HEK293 (cell line): ENCODE measurements around the gene BLACAT1.

ENCODE experiments used
- EGR2 ChIP-seq: fragments of 450-650 bp; formaldehyde crosslinking; IDR thresholded peaks from 2 replicates; pipeline ENCODE4 v1.5.1; 2016; ENCODE audit warnings: low read depth, missing biosample characterization, missing genetic modification characterization
- PATZ1 ChIP-seq: fragments of 450-650 bp; formaldehyde crosslinking; IDR thresholded peaks from 2 replicates; pipeline ENCODE4 v1.5.1; 2016; ENCODE audit warnings: missing biosample characterization, missing genetic modification characterization
- ZEB2 ChIP-seq: fragments of 450-650 bp; formaldehyde crosslinking; IDR thresholded peaks from 2 replicates; pipeline ENCODE4 v1.5.1; 2016; ENCODE audit warnings: missing biosample characterization, missing genetic modification characterization
- ZFP41 ChIP-seq: fragments of 450-650 bp; formaldehyde crosslinking; IDR thresholded peaks from 2 replicates; pipeline ENCODE4 v1.5.1; 2016; ENCODE audit warnings: missing biosample characterization, missing genetic modification characterization, borderline replicate concordance
- ZNF10 ChIP-seq: fragments of 450-650 bp; formaldehyde crosslinking; IDR thresholded peaks from 2 replicates; pipeline ENCODE4 v1.5.1; 2017; ENCODE audit warnings: missing biosample characterization, missing genetic modification characterization
- ZNF423 ChIP-seq: fragments of 450-650 bp; formaldehyde crosslinking; IDR thresholded peaks from 2 replicates; pipeline ENCODE4 v1.5.1; 2016; ENCODE audit warnings: missing biosample characterization, missing genetic modification characterization

GRCh38 chr1:205502992-205503391 is 47.1 kb upstream of the BLACAT1 start:
- no peak for TF ChIP-seq ZNF423 (tag by site-specific recombination)
- no peak for TF ChIP-seq ZNF10 (tag by site-specific recombination)
- TF ChIP-seq ZEB2, result no peak
- TF ChIP-seq ZFP41, result no peak
- TF ChIP-seq EGR2 (tag by site-specific recombination), result no peak
- no peak for TF ChIP-seq PATZ1
